Karpas-422 (cell line): Measurements from ENCODE around the gene WNK2. TPM values are rescaled to one million over a fixed set of nuclear protein-coding genes. Genes with fewer than 3 reads are reported as not detected.
A peak's percentile ranks its signal among the peaks of the same experiment; 100 is the strongest.

Experiments used
- DNase-seq: peaks from one replicate; pipeline ENCODE4 v3.0.0-alpha.2; 2015
- H2AFZ ChIP-seq: fragments of 200-600 bp; sonication (generic); 2 replicates; pipeline ENCODE4 v1.6.1; 2014; ENCODE audit warnings: antibody characterized with exemption, low read length, mixed read lengths
- H3K27ac ChIP-seq: fragments of 200-600 bp; sonication (generic); 2 replicates; pipeline ENCODE4 v1.5.1; 2014; ENCODE audit warnings: mild to moderate bottlenecking, low read length, moderate library complexity
- H3K27me3 ChIP-seq: fragments of 200-600 bp; sonication (generic); 2 replicates; pipeline ENCODE4 v1.6.1; 2014; ENCODE audit warnings: low read length, mixed read lengths
- H3K36me3 ChIP-seq: fragments of 200-600 bp; sonication (generic); 2 replicates; pipeline ENCODE4 v1.6.1; 2014; ENCODE audit warnings: low read length, mixed read lengths; ENCODE audit not compliant: insufficient read depth
- H3K4me1 ChIP-seq: fragments of 200-600 bp; sonication (generic); 2 replicates; pipeline ENCODE4 v1.6.1; 2014; ENCODE audit warnings: mild to moderate bottlenecking, low read length, mixed read lengths
- H3K4me2 ChIP-seq: fragments of 200-600 bp; sonication (generic); 2 replicates; pipeline ENCODE4 v1.6.1; 2014; ENCODE audit warnings: low read length, low read depth, mild to moderate bottlenecking; ENCODE audit not compliant: poor library complexity, severe bottlenecking
- H3K4me3 ChIP-seq: fragments of 200-600 bp; sonication (generic); 2 replicates; pipeline ENCODE4 v1.5.1; 2014; ENCODE audit warnings: mild to moderate bottlenecking, antibody characterized with exemption, low read length, mixed read lengths
- H3K79me2 ChIP-seq: fragments of 200-600 bp; sonication (generic); 2 replicates; pipeline ENCODE4 v1.6.1; 2014; ENCODE audit warnings: mild to moderate bottlenecking, low read length, mixed read lengths
- H3K9ac ChIP-seq: fragments of 200-600 bp; sonication (generic); 2 replicates; pipeline ENCODE4 v1.6.0; 2014; ENCODE audit warnings: low read length
- H3K9me2 ChIP-seq: fragments of 200-600 bp; sonication (generic), shearing (Covaris generic); replicated peaks from 2 replicates; pipeline ENCODE4 v1.6.0; 2014; ENCODE audit warnings: mild to moderate bottlenecking, low read length, moderate library complexity; ENCODE audit not compliant: insufficient read depth
- H3K9me3 ChIP-seq: fragments of 300-700, 200-600 bp; sonication (generic); 2 replicates; pipeline ENCODE4 v1.6.1; 2014; ENCODE audit warnings: low read length, mixed read lengths
- H4K20me1 ChIP-seq: fragments of 200-600 bp; sonication (generic); 2 replicates; pipeline ENCODE4 v1.6.1; 2014; ENCODE audit warnings: mild to moderate bottlenecking, antibody characterized with exemption, low read length, low read depth; ENCODE audit not compliant: insufficient read depth
- total RNA-seq: library from RNA; depleted of rRNA; stranded (reverse); fragments of >200 nt; shearing (Covaris generic); gene quantifications from 2 replicates; pipeline ENCODE4 v1.2.3, GENCODE V29; 2014; ENCODE audit warnings: low replicate concordance

The WNK2 gene
- total RNA-seq, 1 experiment from 2014 or later: not detected

DNA sequence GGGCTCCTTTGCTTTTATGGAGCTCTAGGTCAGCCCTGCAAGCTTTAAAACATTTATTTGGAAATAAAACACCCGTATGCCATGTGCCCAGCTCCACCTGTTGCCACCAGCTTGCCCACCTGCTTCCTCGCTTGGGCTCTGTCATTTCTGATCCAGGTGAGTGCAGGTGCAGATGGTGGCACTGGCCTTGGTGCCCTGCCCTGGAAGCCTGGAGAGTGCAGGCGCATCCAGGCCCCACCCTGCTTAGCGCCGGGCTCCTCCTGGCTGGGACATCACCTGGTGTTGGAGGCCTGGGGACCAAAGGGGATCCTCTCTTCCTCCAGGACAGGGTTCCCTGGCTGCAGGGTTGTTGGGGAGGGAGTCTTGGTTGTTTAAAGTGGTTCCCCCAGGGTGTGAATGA, 35.8 kb downstream of the WNK2 start:
- H3K27ac ChIP-seq: no peak overlapping the region
- H3K4me2 ChIP-seq: no peak overlapping the region
- H3K9me2 ChIP-seq: no peaks in the 10 kb centered on the region
- no peaks in the 10 kb centered on the region for H3K27me3 ChIP-seq
- H3K4me3 ChIP-seq: no peak overlapping the region
- no peaks in the 10 kb centered on the region for H4K20me1 ChIP-seq
- no peaks in the 10 kb centered on the region for H3K9me3 ChIP-seq
- no peak overlapping the region for H3K9ac ChIP-seq
- H3K79me2 ChIP-seq: no peaks in the 10 kb centered on the region
- peaks cover 9% of the 10 kb centered on the region for H3K4me1 ChIP-seq
- H3K36me3 ChIP-seq: no peaks in the 10 kb centered on the region
- DNase-seq: no peak
- H2AFZ ChIP-seq: no peak overlapping the region

DNA sequence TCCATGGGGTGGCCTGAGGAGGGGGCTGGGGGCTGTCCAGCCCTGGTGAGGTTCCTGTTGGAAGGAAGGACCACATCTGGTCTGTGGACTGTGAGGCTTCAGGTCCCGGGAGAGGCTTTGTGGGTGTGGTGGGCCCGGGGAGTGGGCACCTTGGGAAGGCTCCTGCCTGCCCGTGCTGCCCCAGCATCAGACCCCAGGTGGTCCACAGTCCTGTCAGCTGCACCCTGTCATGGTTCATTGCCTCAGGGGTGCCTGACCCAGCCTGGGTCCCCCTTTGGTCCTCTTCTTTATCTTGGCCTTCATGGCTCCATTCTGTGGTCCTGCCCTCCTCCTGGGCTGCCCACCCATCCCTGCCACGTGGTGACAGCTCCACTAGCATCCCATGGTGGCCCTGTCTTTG, 36.7 kb downstream of the WNK2 start:
- H3K27me3 ChIP-seq: no peaks in the 10 kb centered on the region
- no peak overlapping the region for H3K4me2 ChIP-seq
- H3K36me3 ChIP-seq: no peaks in the 10 kb centered on the region
- no peaks in the 10 kb centered on the region for H3K9me2 ChIP-seq
- H3K9me3 ChIP-seq: no peaks in the 10 kb centered on the region
- no peak overlapping the region for H3K9ac ChIP-seq
- peaks cover 13% of the 10 kb centered on the region for H3K4me1 ChIP-seq
- no peak for DNase-seq
- no peaks in the 10 kb centered on the region for H3K79me2 ChIP-seq
- H4K20me1 ChIP-seq: no peaks in the 10 kb centered on the region
- no peak overlapping the region for H2AFZ ChIP-seq
- H3K4me3 ChIP-seq: no peak overlapping the region
- H3K27ac ChIP-seq: no peak overlapping the region

DNA sequence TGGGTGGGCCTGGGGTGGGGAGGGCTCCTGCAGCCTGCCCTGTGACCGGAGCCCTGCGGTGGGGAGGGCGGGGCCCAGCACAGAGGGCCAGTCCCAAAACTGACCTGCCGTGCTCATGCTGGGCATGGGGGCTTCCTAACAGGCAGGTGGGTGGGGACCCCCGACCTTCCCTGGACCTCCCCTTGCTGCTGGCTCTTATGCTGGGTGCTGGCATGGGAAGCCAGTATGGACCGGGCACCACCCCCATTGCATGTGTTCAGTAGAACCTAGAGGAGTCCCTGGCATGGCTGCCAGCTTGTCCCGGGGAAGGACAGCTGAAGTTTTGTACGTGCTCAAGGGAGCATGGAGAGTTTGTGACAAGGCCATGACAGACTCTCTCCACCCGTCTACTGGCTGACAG, 37.1 kb downstream of the WNK2 start:
- Histone ChIP-seq H3K9me3 (no peaks in the 10 kb centered on the region), H3K4me2 (no peak overlapping the region), H2AFZ (no peak overlapping the region), H4K20me1 (no peaks in the 10 kb centered on the region), H3K4me3 (no peak overlapping the region), H3K27me3 (no peaks in the 10 kb centered on the region), H3K9me2 (no peaks in the 10 kb centered on the region), H3K79me2 (no peaks in the 10 kb centered on the region), H3K36me3 (no peaks in the 10 kb centered on the region), H3K4me1 (peaks cover 15% of the 10 kb centered on the region), H3K27ac (no peak overlapping the region), H3K9ac (no peak overlapping the region)
- no peak for DNase-seq

- Histone ChIP-seq H2AFZ (no peak overlapping the region), H3K9ac (no peak overlapping the region), H3K4me2 (no peak overlapping the region)
Observed at GRCh38 chr9:93222890-93223259, 38.9 kb downstream of the WNK2 start.

DNA sequence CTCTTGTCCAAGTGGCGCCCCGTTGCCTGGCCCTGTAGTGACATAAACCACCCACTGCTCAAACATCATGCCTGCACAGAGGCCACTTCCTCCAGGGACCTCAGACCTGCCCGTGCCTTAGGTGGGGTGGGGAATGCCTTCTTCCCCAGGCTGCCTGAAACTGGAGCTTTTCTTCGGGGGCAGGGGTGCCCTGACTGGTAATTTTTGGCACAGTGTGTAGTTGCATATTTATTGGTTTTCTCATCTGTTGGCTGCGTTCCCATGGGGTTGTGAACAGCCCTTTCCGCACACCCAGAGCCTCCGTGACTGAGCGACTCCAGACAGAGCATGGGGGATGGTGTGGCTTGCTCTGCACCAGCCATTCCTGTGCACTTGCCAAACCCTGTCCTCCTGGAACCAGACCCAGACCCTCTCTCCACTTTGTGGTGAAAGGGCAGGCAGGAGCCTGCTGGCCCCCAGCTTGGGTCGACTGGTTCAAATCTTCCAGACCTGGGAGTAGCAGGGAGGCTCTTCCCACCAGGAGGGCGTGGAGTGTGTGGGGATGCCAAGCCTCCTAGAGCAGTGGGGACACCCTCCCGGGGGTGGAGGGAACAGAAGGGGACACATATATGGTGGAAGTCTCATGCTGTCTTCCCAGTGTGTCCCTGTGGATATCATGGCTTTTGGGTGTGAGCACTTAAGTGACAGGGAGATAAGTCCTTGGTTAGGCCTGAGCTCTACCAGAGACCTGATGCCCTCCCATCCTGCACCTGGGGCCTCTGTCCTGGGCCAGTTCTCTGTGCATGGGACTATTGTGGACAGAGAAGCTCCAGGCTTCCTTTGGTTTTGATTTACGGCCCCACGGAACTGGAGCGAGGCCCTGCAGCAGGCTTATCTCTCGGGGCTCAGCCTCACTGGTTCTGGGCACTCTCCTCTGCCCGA, 39.6 kb downstream of the WNK2 start:
- Histone ChIP-seq H3K9me2 (no peaks in the 10 kb centered on the region), H2AFZ (no peak overlapping the region), H3K27me3 (no peaks in the 10 kb centered on the region), H3K9ac (no peak overlapping the region), H3K79me2 (no peaks in the 10 kb centered on the region), H3K27ac (no peak overlapping the region), H3K4me1 (peaks cover 15% of the 10 kb centered on the region), H3K36me3 (no peaks in the 10 kb centered on the region), H3K4me2 (no peak overlapping the region), H3K4me3 (no peak overlapping the region), H3K9me3 (no peaks in the 10 kb centered on the region), H4K20me1 (no peaks in the 10 kb centered on the region)
- DNase-seq: no peak

More at GRCh38 chr9:93222890-93223259, 38.9 kb downstream of the WNK2 start:
- H3K79me2 ChIP-seq: no peaks in the 10 kb centered on the region
- no peak overlapping the region for H3K4me3 ChIP-seq
- peaks cover 15% of the 10 kb centered on the region for H3K4me1 ChIP-seq
- H3K27ac ChIP-seq: no peak overlapping the region
- no peaks in the 10 kb centered on the region for H3K36me3 ChIP-seq
- H4K20me1 ChIP-seq: no peaks in the 10 kb centered on the region
- no peaks in the 10 kb centered on the region for H3K9me3 ChIP-seq
- no peaks in the 10 kb centered on the region for H3K9me2 ChIP-seq
- no peaks in the 10 kb centered on the region for H3K27me3 ChIP-seq
- DNase-seq: no peak

GRCh38 chr9:93224591-93224990, 40.7 kb downstream of the WNK2 start:
- no peak for DNase-seq
- H2AFZ ChIP-seq: no peak overlapping the region
- H3K9me2 ChIP-seq: no peaks in the 10 kb centered on the region
- no peak overlapping the region for H3K27ac ChIP-seq
- H3K36me3 ChIP-seq: no peaks in the 10 kb centered on the region
- H3K79me2 ChIP-seq: no peaks in the 10 kb centered on the region
- no peak overlapping the region for H3K9ac ChIP-seq
- H3K4me3 ChIP-seq: no peak overlapping the region
- no peak overlapping the region for H3K4me2 ChIP-seq
- no peaks in the 10 kb centered on the region for H4K20me1 ChIP-seq
- no peaks in the 10 kb centered on the region for H3K27me3 ChIP-seq
- peaks cover 15% of the 10 kb centered on the region for H3K4me1 ChIP-seq
- H3K9me3 ChIP-seq: no peaks in the 10 kb centered on the region

GRCh38 chr9:93225417-93225816, 41.5 kb downstream of the WNK2 start:
- H2AFZ ChIP-seq: no peak overlapping the region
- no peak overlapping the region for H3K4me3 ChIP-seq
- no peak overlapping the region for H3K9ac ChIP-seq
- H3K27ac ChIP-seq: no peak overlapping the region
- peaks cover 15% of the 10 kb centered on the region for H3K4me1 ChIP-seq
- DNase-seq: peak; percentile 42
- no peaks in the 10 kb centered on the region for H4K20me1 ChIP-seq
- no peak overlapping the region for H3K4me2 ChIP-seq
- no peaks in the 10 kb centered on the region for H3K27me3 ChIP-seq
- H3K36me3 ChIP-seq: no peaks in the 10 kb centered on the region
- no peaks in the 10 kb centered on the region for H3K9me3 ChIP-seq
- no peaks in the 10 kb centered on the region for H3K9me2 ChIP-seq
- H3K79me2 ChIP-seq: no peaks in the 10 kb centered on the region

DNA sequence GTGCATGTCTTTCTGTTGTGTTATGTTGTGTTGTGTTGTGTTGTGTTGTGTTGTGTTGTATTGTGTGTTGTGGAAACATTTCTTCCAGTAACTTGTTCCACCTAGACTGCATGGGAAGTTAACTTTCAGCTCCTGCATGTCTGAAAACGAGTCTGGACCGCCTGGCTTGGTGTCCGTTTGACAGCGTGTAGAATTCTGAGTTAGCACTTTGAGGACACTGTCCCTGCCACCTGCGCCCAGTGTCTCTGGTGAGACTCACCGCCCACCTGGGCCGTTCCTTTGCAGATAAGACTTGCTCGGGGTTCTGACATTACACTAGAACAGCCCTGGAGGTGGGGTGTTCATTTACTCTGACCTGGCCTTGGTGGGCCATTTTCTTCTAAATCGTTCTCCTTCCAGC, 42.0 kb downstream of the WNK2 start:
- no peak overlapping the region for H3K4me2 ChIP-seq
- no peak overlapping the region for H3K4me3 ChIP-seq
- H2AFZ ChIP-seq: no peak overlapping the region
- no peak for DNase-seq
- H3K9me2 ChIP-seq: no peaks in the 10 kb centered on the region
- peaks cover 15% of the 10 kb centered on the region for H3K4me1 ChIP-seq
- H4K20me1 ChIP-seq: no peaks in the 10 kb centered on the region
- no peaks in the 10 kb centered on the region for H3K9me3 ChIP-seq
- H3K27me3 ChIP-seq: no peaks in the 10 kb centered on the region
- H3K9ac ChIP-seq: no peak overlapping the region
- no peaks in the 10 kb centered on the region for H3K79me2 ChIP-seq
- no peaks in the 10 kb centered on the region for H3K36me3 ChIP-seq
- H3K27ac ChIP-seq: no peak overlapping the region
